GM12878 (cell line): Measurements from ENCODE around the gene C16orf87. TPM values are rescaled to one million over a fixed set of nuclear protein-coding genes. Genes with fewer than 3 reads are reported as not detected.
A peak's percentile ranks its signal among the peaks of the same experiment; 100 is the strongest.

Experiments
- ATF2 ChIP-seq: IDR thresholded peaks from 2 replicates; pipeline ENCODE4 v1.6.1; 2012; ENCODE audit warnings: low read length, inconsistent platforms
- ATF7 ChIP-seq: fragments of 450-650 bp; IDR thresholded peaks from 2 replicates; pipeline ENCODE4 v1.6.1; 2016; ENCODE audit warnings: low read depth, mild to moderate bottlenecking
- CTCF ChIP-seq, 3 experiments: IDR thresholded peaks in 2 of 3; conservative IDR thresholded peaks in 1 of 3; 2 replicates each; pipeline ENCODE4 v1.5.1; 2011; ENCODE audit warnings: low read depth in 3 of 3, low read length in 3 of 3, mild to moderate bottlenecking in 3 of 3, control low read depth in 2 of 3, moderate library complexity in 2 of 3, inconsistent platforms in 1 of 3, mixed read lengths in 1 of 3; ENCODE audit not compliant: control insufficient read depth in 2 of 3, insufficient read depth in 1 of 3; ENCODE audit errors: extremely low read depth in 1 of 3
- EP300 ChIP-seq, 2 experiments: fragments of 150-350 bp in 1 of 2; IDR thresholded peaks; 2 replicates each; pipeline ENCODE4 v1.6.1; 2011 to 2012; ENCODE audit warnings: low read depth in 2 of 2, low read length in 2 of 2, borderline replicate concordance in 1 of 2, improper control_type of control experiment in 1 of 2, inconsistent platforms in 1 of 2; ENCODE audit not compliant: control insufficient read depth in 1 of 2
- ETV6 ChIP-seq, 2 experiments: fragments of 450-650 bp in 1 of 2; IDR thresholded peaks in 1 of 2; conservative IDR thresholded peaks in 1 of 2; 2 replicates each; pipeline ENCODE4 v1.6.1; 2014; ENCODE audit warnings: antibody characterized with exemption in 1 of 2, borderline replicate concordance in 1 of 2, low read depth in 1 of 2, mild to moderate bottlenecking in 1 of 2, moderate library complexity in 1 of 2
- FOXM1 ChIP-seq: IDR thresholded peaks from 2 replicates; pipeline ENCODE4 v1.6.1; 2012; ENCODE audit warnings: low read depth, mild to moderate bottlenecking, inconsistent platforms, low read length, moderate library complexity
- GABPA ChIP-seq: IDR thresholded peaks from 2 replicates; pipeline ENCODE4 v1.6.1; 2014; ENCODE audit warnings: antibody characterized with exemption, low read depth, mild to moderate bottlenecking, inconsistent platforms
- JUND ChIP-seq: IDR thresholded peaks from 2 replicates; pipeline ENCODE4 v1.6.1; 2012; ENCODE audit warnings: low read depth, mild to moderate bottlenecking, low read length, improper control_type of control experiment, moderate library complexity
- MEF2A ChIP-seq: IDR thresholded peaks from 2 replicates; pipeline ENCODE4 v1.6.1; 2011; ENCODE audit warnings: low read depth, mild to moderate bottlenecking, low read length, moderate library complexity; ENCODE audit not compliant: insufficient read depth
- MTA2 ChIP-seq: fragments of 450-650 bp; IDR thresholded peaks from 2 replicates; pipeline ENCODE4 v1.6.1; 2016; ENCODE audit warnings: low read depth, mild to moderate bottlenecking, moderate library complexity
- NBN ChIP-seq: fragments of 450-650 bp; IDR thresholded peaks from 2 replicates; pipeline ENCODE4 v1.6.1; 2016
- PML ChIP-seq: IDR thresholded peaks from 2 replicates; pipeline ENCODE4 v1.6.1; 2012; ENCODE audit warnings: low read length, inconsistent platforms
- SKIL ChIP-seq: fragments of 450-650 bp; IDR thresholded peaks from 2 replicates; pipeline ENCODE4 v1.6.1; 2017; ENCODE audit warnings: mild to moderate bottlenecking, low read depth, inconsistent platforms; ENCODE audit not compliant: poor library complexity, severe bottlenecking
- SMC3 ChIP-seq: IDR thresholded peaks from 2 replicates; pipeline ENCODE4 v1.6.1; 2011; ENCODE audit warnings: low read length, improper control_type of control experiment, borderline replicate concordance
- STAT1 ChIP-seq: fragments of 450-650 bp; conservative IDR thresholded peaks from 2 replicates; pipeline ENCODE4 v1.6.1; 2014; ENCODE audit warnings: antibody characterized with exemption, mild to moderate bottlenecking
- WRNIP1 ChIP-seq: IDR thresholded peaks from 2 replicates; pipeline ENCODE4 v1.6.1; 2011; ENCODE audit warnings: low read depth, low read length, improper control_type of control experiment, borderline replicate concordance
- ZBTB11 ChIP-seq: fragments of 450-650 bp; formaldehyde crosslinking; IDR thresholded peaks from 2 replicates; pipeline ENCODE4 v1.5.0; 2022; ENCODE audit warnings: mild to moderate bottlenecking, missing genetic modification characterization
- ZBTB33 ChIP-seq: fragments of 450-650 bp; IDR thresholded peaks from 2 replicates; pipeline ENCODE4 v1.6.1; 2017; ENCODE audit warnings: mild to moderate bottlenecking
- ZNF384 ChIP-seq: IDR thresholded peaks from 2 replicates; pipeline ENCODE4 v1.6.1; 2012; ENCODE audit warnings: low read depth, mild to moderate bottlenecking, low read length, improper control_type of control experiment, borderline replicate concordance
- polyA plus RNA-seq, 11 experiments: library from polyadenylated mRNA; depleted of rRNA in 4 of 11; unstranded in 6 of 11; stranded (reverse) in 5 of 11; fragments of >200 nt; fragmentation: Nextera tagmentation in 4 of 11; fragmentation: Illumina TruSeq in 1 of 11; extraction: Ambion mirVana in 4 of 11; extraction: Trizol in 1 of 11; gene quantifications; 1 replicate in 1 of 11; 2 replicates in 10 of 11; pipeline versions ENCODE4 v1.2.1 to v1.2.3, GENCODE V29; 2011 to 2016; ENCODE audit warnings: inconsistent platforms in 2 of 11, missing spikeins in 2 of 11, low read depth in 1 of 11
- total RNA-seq, 4 experiments: library from RNA; depleted of rRNA in 3 of 4; stranded (reverse); fragments of >200 nt in 3 of 4; fragmentation: Illumina TruSeq in 1 of 4; extraction: Trizol in 1 of 4; gene quantifications; 2 replicates each; pipeline versions ENCODE4 v1.2.1 to v1.2.3, GENCODE V29; 2013 to 2021

C16orf87 gene
- total and polyA plus RNA-seq, 10 of the 15 experiments (the other 5 are each of a cell fraction or from before 2014, with no cell fraction given) = 18.4 to 72.6 (median 31.0) TPM

- TF ChIP-seq FOXM1 (peak; percentile 47; the same call in 1 of the 2 replicates), NBN (peak; percentile 73; the same call in 1 of the 2 replicates), MEF2A (0 out of 2 replicates have a peak, but pooled peaks have one; percentile 69), ATF2 (peak; percentile 77), STAT1 (no peak), JUND (no peak), PML (0 out of 2 replicates have a peak, but pooled peaks have one; percentile 36), MTA2 (0 out of 2 replicates have a peak, but pooled peaks have one; percentile 15), CTCF (IDR thresholded peaks at IDR 0.05 in 2 of 3, conservative IDR thresholded peaks at IDR 0.05 in 1 of 3; ENCODE audit: control insufficient read depth in 2 of 3, extremely low read depth in 1 of 3, insufficient read depth in 1 of 3, low read depth in 3 of 3, low read length in 3 of 3) (no peak), ATF7 (peak; percentile 48), SMC3 (no peak), EP300 (IDR thresholded peaks at IDR 0.05; ENCODE audit: borderline replicate concordance in 1 of 2, control insufficient read depth in 1 of 2, low read depth in 2 of 2, low read length in 2 of 2) (peak; percentile 37 to 44; a peak in 2 of 4 replicates), ZBTB33 (no peak), SKIL (no peak), ZNF384 (peak; percentile 99), ZBTB11 (CRISPR knock-in tag) (no peak), GABPA (no peak), WRNIP1 (no peak), ETV6 (conservative IDR thresholded peaks at IDR 0.05 in 1 of 2, IDR thresholded peaks at IDR 0.05 in 1 of 2; ENCODE audit: borderline replicate concordance in 1 of 2, low read depth in 1 of 2) (no peak)
Measured at GRCh38 chr16:46787909-46788308, 43.1 kb downstream of the C16orf87 start (continued).
